ENCODE results near the gene SYT12.

GRCh38 chr11:67032830-67033551, 10.1 kb downstream of the SYT12 start:
- TF ChIP-seq CTCF (IDR thresholded peaks at IDR 0.05; ENCODE audit: control extremely low read depth in 1 of 3, insufficient read depth in 1 of 3, low read depth in 1 of 3, low read length in 3 of 3) (no peak), KDM5A (IDR thresholded peaks at IDR 0.05; ENCODE audit: low read length) (no peak), POLR2AphosphoS5 (IDR thresholded peaks at IDR 0.05; ENCODE audit: low read depth, low read length) (no peak), SIN3A (conservative IDR thresholded peaks at IDR 0.05 in 1 of 2, IDR thresholded peaks at IDR 0.05 in 1 of 2; ENCODE audit: low read depth in 1 of 2, low read length in 2 of 2) (no peak), POLR2A (IDR thresholded peaks at IDR 0.05; ENCODE audit: control extremely low read depth in 1 of 2, low read depth in 2 of 2, low read length in 2 of 2) (no peak), YY1 (IDR thresholded peaks at IDR 0.05; ENCODE audit: low read depth, low read length) (no peak), EP300 (IDR thresholded peaks at IDR 0.05; ENCODE audit: borderline replicate concordance in 1 of 2, low read depth in 2 of 2, low read length in 2 of 2) (no peak), CREB1 (IDR thresholded peaks at IDR 0.05) (no peak), RFX5 (IDR thresholded peaks at IDR 0.05; ENCODE audit: borderline replicate concordance, low read depth, low read length) (no peak), HDAC2 (IDR thresholded peaks at IDR 0.05; ENCODE audit: borderline replicate concordance in 1 of 2, low read depth in 2 of 2, low read length in 2 of 2) (no peak), JUND (IDR thresholded peaks at IDR 0.05; ENCODE audit: low read length) (no peak), USF2 (IDR thresholded peaks at IDR 0.05; ENCODE audit: low read length) (no peak), RBBP5 (IDR thresholded peaks at IDR 0.05; ENCODE audit: borderline replicate concordance, low read depth, low read length) (no peak), EZH2 (IDR thresholded peaks at IDR 0.05; ENCODE audit: low read depth, low read length, severe bottlenecking) (no peak)
